HG03135 (cell line): Measurements from ENCODE around the gene COPZ2.
"Not testable (repeated sequence)": the region's sequence is repeated elsewhere in the genome, so short reads cannot be mapped to it uniquely, and the experiment has no call there.

Experiments used
- ATAC-seq: cut with Tn5 transposase; IDR thresholded peaks from one replicate; pipeline ENCODE4 v1.9.1; 2021; ENCODE audit warnings: mild to moderate bottlenecking, moderate library complexity; ENCODE audit not compliant: unreplicated experiment

Gene COPZ2

GRCh38 chr17:48056246-48056745, 18.7 kb upstream of the COPZ2 start:
- ATAC-seq = no peak

GRCh38 chr17:48055531-48056245, 18.1 kb upstream of the COPZ2 start:
- no peak for ATAC-seq

- ATAC-seq = no peak
Measured at GRCh38 chr17:48054238-48055185, 16.9 kb upstream of the COPZ2 start.

GRCh38 chr17:48053758-48054237, 16.2 kb upstream of the COPZ2 start:
- ATAC-seq = no peak

- no peak for ATAC-seq
Measured at GRCh38 chr17:48052956-48053757, 15.6 kb upstream of the COPZ2 start.

- ATAC-seq = no peak
Measured at GRCh38 chr17:48051706-48052486, 14.3 kb upstream of the COPZ2 start.

- no peak for ATAC-seq
Measured at GRCh38 chr17:48051283-48051682, 13.7 kb upstream of the COPZ2 start.

- ATAC-seq = peak; percentile 35
Measured at GRCh38 chr17:48048384-48049126, 11.0 kb upstream of the COPZ2 start.

GRCh38 chr17:48047741-48048383, 10.3 kb upstream of the COPZ2 start, which contains the start of gene NFE2L1:
Gene NFE2L1 (plus strand): TSS chr17:48048359. CDS start chr17:48051119, 2,760 bp downstream.
- peak; percentile 87 for ATAC-seq

GRCh38 chr17:48047113-48047740, 9.6 kb upstream of the COPZ2 start:
- ATAC-seq = no peak

GRCh38 chr17:48046296-48046695, 8.7 kb upstream of the COPZ2 start:
- no peak for ATAC-seq

GRCh38 chr17:48045316-48046001, 7.9 kb upstream of the COPZ2 start:
- ATAC-seq = no peak

GRCh38 chr17:48044851-48045250, 7.3 kb upstream of the COPZ2 start:
- ATAC-seq = no peak

GRCh38 chr17:48043176-48043575, 5.6 kb upstream of the COPZ2 start:
- no peak for ATAC-seq

GRCh38 chr17:48038687-48039086, 1.1 kb upstream of the COPZ2 start:
- ATAC-seq = no peak

GRCh38 chr17:48037838-48038323, 284 bp upstream of the COPZ2 start:
- ATAC-seq = no peak

- ATAC-seq = no peak
Measured at GRCh38 chr17:48036693-48037035, 933 bp downstream of the COPZ2 start.

GRCh38 chr17:48034734-48035133, 2.9 kb downstream of the COPZ2 start:
- not testable (repeated sequence) for ATAC-seq
